Suprapubic skin (tissue), 4 donors: ENCODE data around the gene MAP4.

ENCODE experiments used
- EP300 ChIP-seq: sonication (generic); formaldehyde crosslinking; IDR thresholded peaks from one replicate; pipeline ENCODE4 v1.6.1; 2017; ENCODE audit warnings: antibody characterized with exemption
- POLR2A ChIP-seq, 2 donors: fragments of 450-650 bp; IDR thresholded peaks; one replicate each; pipeline ENCODE4 v1.6.1; 2017; ENCODE audit warnings: antibody characterized with exemption in 2 of 2, mild to moderate bottlenecking in 2 of 2, moderate library complexity in 2 of 2
- POLR2AphosphoS5 ChIP-seq, 3 donors: sonication (generic); formaldehyde crosslinking; IDR thresholded peaks; one replicate each; pipeline ENCODE4 v1.6.1; 2017; ENCODE audit warnings: antibody characterized with exemption in 3 of 3
- TF ChIP-seq, protein P1 (sequence below), 2 donors: fragments of 200-600 bp in 1 of 2; fragments of 450-650 bp in 1 of 2; sonication (generic) in 1 of 2; IDR thresholded peaks; one replicate each; pipeline ENCODE4 v1.5.1; 2016 to 2019; ENCODE audit warnings: antibody characterized with exemption in 2 of 2, mild to moderate bottlenecking in 1 of 2, moderate library complexity in 1 of 2

GRCh38 chr3:47849186-47849698 lies 167.0 kb downstream of the MAP4 start:
- no peak for TF ChIP-seq POLR2AphosphoS5 (IDR thresholded peaks at IDR 0.05)
- TF ChIP-seq, protein P1, sequence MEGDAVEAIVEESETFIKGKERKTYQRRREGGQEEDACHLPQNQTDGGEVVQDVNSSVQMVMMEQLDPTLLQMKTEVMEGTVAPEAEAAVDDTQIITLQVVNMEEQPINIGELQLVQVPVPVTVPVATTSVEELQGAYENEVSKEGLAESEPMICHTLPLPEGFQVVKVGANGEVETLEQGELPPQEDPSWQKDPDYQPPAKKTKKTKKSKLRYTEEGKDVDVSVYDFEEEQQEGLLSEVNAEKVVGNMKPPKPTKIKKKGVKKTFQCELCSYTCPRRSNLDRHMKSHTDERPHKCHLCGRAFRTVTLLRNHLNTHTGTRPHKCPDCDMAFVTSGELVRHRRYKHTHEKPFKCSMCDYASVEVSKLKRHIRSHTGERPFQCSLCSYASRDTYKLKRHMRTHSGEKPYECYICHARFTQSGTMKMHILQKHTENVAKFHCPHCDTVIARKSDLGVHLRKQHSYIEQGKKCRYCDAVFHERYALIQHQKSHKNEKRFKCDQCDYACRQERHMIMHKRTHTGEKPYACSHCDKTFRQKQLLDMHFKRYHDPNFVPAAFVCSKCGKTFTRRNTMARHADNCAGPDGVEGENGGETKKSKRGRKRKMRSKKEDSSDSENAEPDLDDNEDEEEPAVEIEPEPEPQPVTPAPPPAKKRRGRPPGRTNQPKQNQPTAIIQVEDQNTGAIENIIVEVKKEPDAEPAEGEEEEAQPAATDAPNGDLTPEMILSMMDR (IDR thresholded peaks at IDR 0.05), result no peak
- no peak for TF ChIP-seq POLR2A (IDR thresholded peaks at IDR 0.05)
- TF ChIP-seq EP300, result no peak
